Uterus (tissue), 4 donors: ENCODE measurements around the gene MCTP2. TPM values are rescaled to one million over a fixed set of nuclear protein-coding genes. Genes with fewer than 3 reads are reported as not detected.
A peak's percentile ranks its signal among the peaks of the same experiment; 100 is the strongest.

ENCODE experiments used
- DNase-seq, 2 donors: peaks; one replicate each; pipeline ENCODE4 v3.0.0-alpha.2; 2019 to 2020
- H3K27ac ChIP-seq, 2 donors: fragments of 200-600 bp; sonication (generic); 1 replicate in 1 of 2; 2 replicates in 1 of 2; pipeline ENCODE4 v1.5.1; 2016 to 2018
- H3K27me3 ChIP-seq, 2 donors: fragments of 200-600 bp; sonication (generic); one replicate each; pipeline ENCODE4 v1.5.1; 2018 to 2019; ENCODE audit warnings: control low read depth in 1 of 2
- H3K36me3 ChIP-seq, 2 donors: fragments of 200-600 bp; sonication (generic); one replicate each; pipeline ENCODE4 v1.5.1; 2019; ENCODE audit warnings: control low read depth in 1 of 2
- H3K4me1 ChIP-seq, 2 donors: fragments of 200-600 bp; sonication (generic); one replicate each; pipeline ENCODE4 v1.5.1; 2018 to 2019; ENCODE audit warnings: control low read depth in 1 of 2
- H3K4me3 ChIP-seq, 2 donors: fragments of 200-600 bp; sonication (generic); 1 replicate in 1 of 2; 2 replicates in 1 of 2; pipeline ENCODE4 v1.5.1; 2018 to 2019; ENCODE audit warnings: mild to moderate bottlenecking in 1 of 2
- H3K9me3 ChIP-seq, 2 donors: fragments of 200-600 bp; sonication (generic); one replicate each; pipeline ENCODE4 v1.5.1; 2019; ENCODE audit warnings: control low read depth in 1 of 2
- POLR2A ChIP-seq, 2 donors: fragments of 450-650 bp; IDR thresholded peaks; one replicate each; pipeline ENCODE4 v1.6.1; 2016; ENCODE audit warnings: antibody characterized with exemption in 2 of 2, mild to moderate bottlenecking in 1 of 2, moderate library complexity in 1 of 2
- intact Hi-C: fragments of 100-400 bp; cut with DNase I; formaldehyde crosslinking; loops from one replicate; pipeline ENCODE4 v1.15.1; 2023; ENCODE audit warnings: low total_unique reads
- total RNA-seq, 4 donors: library from RNA; depleted of rRNA in 3 of 4; stranded (reverse); fragments of >200 nt in 3 of 4; gene quantifications; one replicate each; pipeline versions ENCODE4 v1.1.0 to v1.2.4, GENCODE V29; 2014 to 2023
- TF ChIP-seq, protein P1 (sequence below), 4 experiments: fragments of 200-600 bp in 2 of 4; fragments of 450-650 bp in 2 of 4; sonication (generic) in 2 of 4; IDR thresholded peaks; one replicate each; pipeline ENCODE4 v1.5.1; 2016 to 2019; ENCODE audit warnings: antibody characterized with exemption in 4 of 4, mild to moderate bottlenecking in 2 of 4, moderate library complexity in 1 of 4
- donor health status: DM: yes; HTN: yes; CAD: no.

MCTP2 gene
- total RNA-seq, 4 donors from 2014 or later: 3.3 to 98.9 (median 11.7) TPM

GRCh38 chr15:94397337-94397736, 166.0 kb downstream of the MCTP2 start:
- Histone ChIP-seq H3K27me3 (no peaks in the 10 kb centered on the region), H3K4me3 (no peak overlapping the region), H3K4me1 (no peaks in the 10 kb centered on the region), H3K27ac (no peak overlapping the region), H3K9me3 (no peaks in the 10 kb centered on the region), H3K36me3 (no peaks in the 10 kb centered on the region)
- TF ChIP-seq, protein P1, sequence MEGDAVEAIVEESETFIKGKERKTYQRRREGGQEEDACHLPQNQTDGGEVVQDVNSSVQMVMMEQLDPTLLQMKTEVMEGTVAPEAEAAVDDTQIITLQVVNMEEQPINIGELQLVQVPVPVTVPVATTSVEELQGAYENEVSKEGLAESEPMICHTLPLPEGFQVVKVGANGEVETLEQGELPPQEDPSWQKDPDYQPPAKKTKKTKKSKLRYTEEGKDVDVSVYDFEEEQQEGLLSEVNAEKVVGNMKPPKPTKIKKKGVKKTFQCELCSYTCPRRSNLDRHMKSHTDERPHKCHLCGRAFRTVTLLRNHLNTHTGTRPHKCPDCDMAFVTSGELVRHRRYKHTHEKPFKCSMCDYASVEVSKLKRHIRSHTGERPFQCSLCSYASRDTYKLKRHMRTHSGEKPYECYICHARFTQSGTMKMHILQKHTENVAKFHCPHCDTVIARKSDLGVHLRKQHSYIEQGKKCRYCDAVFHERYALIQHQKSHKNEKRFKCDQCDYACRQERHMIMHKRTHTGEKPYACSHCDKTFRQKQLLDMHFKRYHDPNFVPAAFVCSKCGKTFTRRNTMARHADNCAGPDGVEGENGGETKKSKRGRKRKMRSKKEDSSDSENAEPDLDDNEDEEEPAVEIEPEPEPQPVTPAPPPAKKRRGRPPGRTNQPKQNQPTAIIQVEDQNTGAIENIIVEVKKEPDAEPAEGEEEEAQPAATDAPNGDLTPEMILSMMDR (IDR thresholded peaks at IDR 0.05): no peak
- no peak for TF ChIP-seq POLR2A (IDR thresholded peaks at IDR 0.05)
- peak in 1 of 2 donors; percentile 34 for DNase-seq
- intact Hi-C loops: no loop called here

DNA sequence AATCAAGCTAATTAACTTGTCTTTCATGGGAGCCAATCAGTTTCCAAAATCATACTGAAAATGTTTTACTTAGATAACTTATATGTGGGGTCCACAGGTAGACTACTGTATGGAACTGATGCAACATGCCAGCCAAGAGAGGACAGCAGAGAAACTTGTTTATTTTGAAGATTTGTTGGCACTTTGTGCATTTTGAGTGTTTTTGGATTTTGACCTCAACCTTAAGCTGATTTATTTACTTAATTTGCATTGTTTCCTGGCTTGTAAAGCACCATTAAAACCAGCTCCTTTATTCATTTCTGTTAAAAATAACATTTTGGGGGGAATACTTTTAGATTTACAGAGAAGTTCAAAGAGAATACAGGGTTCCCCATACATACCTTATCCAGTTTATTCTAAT, 166.6 kb downstream of the MCTP2 start:
- Histone ChIP-seq H3K4me1 (no peaks in the 10 kb centered on the region), H3K27ac (no peak overlapping the region), H3K36me3 (no peaks in the 10 kb centered on the region), H3K4me3 (no peak overlapping the region), H3K9me3 (no peaks in the 10 kb centered on the region), H3K27me3 (no peaks in the 10 kb centered on the region)
- TF ChIP-seq POLR2A (IDR thresholded peaks at IDR 0.05): no peak
- TF ChIP-seq, protein P1 (IDR thresholded peaks at IDR 0.05): no peak
- DNase-seq: no peak
- intact Hi-C loops: no loop called here

DNA sequence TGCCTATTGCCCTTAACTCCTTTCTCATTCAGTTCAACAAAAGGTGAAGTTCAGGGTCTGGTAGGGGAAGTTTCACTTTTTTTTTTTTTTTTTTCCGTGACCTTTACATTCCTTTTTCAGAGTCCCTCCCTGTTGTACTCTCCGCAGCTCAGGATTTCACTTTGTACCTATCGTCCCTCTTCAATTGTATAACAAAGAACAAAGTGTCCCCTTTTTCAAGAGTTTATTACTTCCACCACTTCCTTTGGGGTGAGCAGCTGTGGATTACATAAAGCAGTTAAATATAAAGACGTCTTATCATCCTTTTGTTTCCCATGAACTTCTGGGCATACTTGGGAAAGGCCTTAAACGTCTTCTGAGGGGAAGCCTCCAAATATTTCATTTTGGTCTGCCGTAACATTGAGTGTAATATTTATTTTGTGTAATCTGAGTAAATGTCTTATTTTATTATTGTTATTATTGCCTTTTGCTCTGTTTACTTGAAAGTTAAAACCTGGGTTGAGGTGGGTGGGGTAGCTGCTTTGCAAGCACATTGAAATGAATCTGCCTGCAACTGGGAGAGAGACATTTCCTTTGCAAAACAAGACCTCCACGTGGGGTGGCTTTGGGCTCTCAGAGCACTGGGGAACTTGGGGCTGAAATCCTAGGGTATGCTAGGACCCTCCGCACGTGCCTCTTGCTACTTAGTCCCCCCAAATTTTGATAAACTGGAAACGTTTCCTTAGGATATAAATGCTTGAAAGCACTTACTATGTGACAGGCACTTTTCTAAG, 169.4 kb downstream of the MCTP2 start:
- no peaks in the 10 kb centered on the region for H3K9me3 ChIP-seq
- H3K4me1 ChIP-seq: no peaks in the 10 kb centered on the region
- no peaks in the 10 kb centered on the region for H3K36me3 ChIP-seq
- no peak for DNase-seq
- TF ChIP-seq, protein P1 (IDR thresholded peaks at IDR 0.05): no peak
- no peak for TF ChIP-seq POLR2A (IDR thresholded peaks at IDR 0.05)
- intact Hi-C loops: no loop called here
- peak overlapping the region in 1 of 2 donors; percentile 11 for H3K27ac ChIP-seq
- H3K27me3 ChIP-seq: no peaks in the 10 kb centered on the region
- H3K4me3 ChIP-seq: no peak overlapping the region

GRCh38 chr15:94403331-94403730, 172.0 kb downstream of the MCTP2 start:
- intact Hi-C loops: no loop called here

GRCh38 chr15:94404733-94405283, 173.4 kb downstream of the MCTP2 start:
- Histone ChIP-seq H3K27me3 (no peaks in the 10 kb centered on the region), H3K9me3 (no peaks in the 10 kb centered on the region), H3K4me1 (no peaks in the 10 kb centered on the region)

More at GRCh38 chr15:94403331-94403730, 172.0 kb downstream of the MCTP2 start:
- Histone ChIP-seq H3K4me3 (no peak overlapping the region), H3K27ac (peak overlapping the region in 1 of 2 donors; percentile 10), H3K27me3 (no peaks in the 10 kb centered on the region), H3K4me1 (no peaks in the 10 kb centered on the region), H3K36me3 (no peaks in the 10 kb centered on the region), H3K9me3 (no peaks in the 10 kb centered on the region)
- DNase-seq: no peak
- TF ChIP-seq POLR2A (IDR thresholded peaks at IDR 0.05): no peak
- TF ChIP-seq, protein P1 (IDR thresholded peaks at IDR 0.05): no peak

More at GRCh38 chr15:94404733-94405283, 173.4 kb downstream of the MCTP2 start:
- Histone ChIP-seq H3K36me3 (no peaks in the 10 kb centered on the region), H3K27ac (no peak overlapping the region), H3K4me3 (no peak overlapping the region)
- intact Hi-C loops: no loop called here
- no peak for DNase-seq
- TF ChIP-seq, protein P1 (IDR thresholded peaks at IDR 0.05): no peak
- TF ChIP-seq POLR2A (IDR thresholded peaks at IDR 0.05): no peak
